Activated T-cell treated with anti-CD3 and anti-CD28 coated beads for 48 hours (primary cell): Measurements from ENCODE around the gene BSDC1.

Source experiments
- DNase-seq: peaks from one replicate; pipeline ENCODE4 v3.0.0-alpha.2; 2020; ENCODE audit warnings: low read depth

Gene BSDC1

GRCh38 chr1:32336591-32336932, 57.7 kb downstream of the BSDC1 start:
- DNase-seq, result no peak

- peak; percentile 81 for DNase-seq
Measured at GRCh38 chr1:32335790-32336590, 58.3 kb downstream of the BSDC1 start, which contains the start of gene MARCKSL1. Gene MARCKSL1 (minus strand): TSS chr1:32336233. CDS start chr1:32336033, 200 bp downstream.

GRCh38 chr1:32335535-32335789, 58.8 kb downstream of the BSDC1 start:
- no peak for DNase-seq

- peak; percentile 61 for DNase-seq
Measured at GRCh38 chr1:32334864-32335534, 59.2 kb downstream of the BSDC1 start.

GRCh38 chr1:32334274-32334861, 59.9 kb downstream of the BSDC1 start:
- DNase-seq, result no peak

- DNase-seq, result no peak
Measured at GRCh38 chr1:32333251-32333963, 60.8 kb downstream of the BSDC1 start.

GRCh38 chr1:32332290-32333079, 61.8 kb downstream of the BSDC1 start:
- DNase-seq, result no peak

GRCh38 chr1:32331549-32331948, 62.7 kb downstream of the BSDC1 start:
- DNase-seq, result no peak

GRCh38 chr1:32330558-32331151, 63.6 kb downstream of the BSDC1 start:
- DNase-seq, result no peak

GRCh38 chr1:32329931-32330466, 64.2 kb downstream of the BSDC1 start:
- no peak for DNase-seq

- DNase-seq, result no peak
Measured at GRCh38 chr1:32327204-32327603, 67.0 kb downstream of the BSDC1 start.

GRCh38 chr1:32321712-32322291, 72.4 kb downstream of the BSDC1 start:
- no peak for DNase-seq

GRCh38 chr1:32318127-32318869, 75.9 kb downstream of the BSDC1 start:
- no peak for DNase-seq

GRCh38 chr1:32316903-32317277, 77.4 kb downstream of the BSDC1 start:
- no peak for DNase-seq
